ENCODE measurements around the gene RGN.
"Not testable (repeated sequence)": the region's sequence is repeated elsewhere in the genome, so short reads cannot be mapped to it uniquely, and the experiment has no call there.

DNA sequence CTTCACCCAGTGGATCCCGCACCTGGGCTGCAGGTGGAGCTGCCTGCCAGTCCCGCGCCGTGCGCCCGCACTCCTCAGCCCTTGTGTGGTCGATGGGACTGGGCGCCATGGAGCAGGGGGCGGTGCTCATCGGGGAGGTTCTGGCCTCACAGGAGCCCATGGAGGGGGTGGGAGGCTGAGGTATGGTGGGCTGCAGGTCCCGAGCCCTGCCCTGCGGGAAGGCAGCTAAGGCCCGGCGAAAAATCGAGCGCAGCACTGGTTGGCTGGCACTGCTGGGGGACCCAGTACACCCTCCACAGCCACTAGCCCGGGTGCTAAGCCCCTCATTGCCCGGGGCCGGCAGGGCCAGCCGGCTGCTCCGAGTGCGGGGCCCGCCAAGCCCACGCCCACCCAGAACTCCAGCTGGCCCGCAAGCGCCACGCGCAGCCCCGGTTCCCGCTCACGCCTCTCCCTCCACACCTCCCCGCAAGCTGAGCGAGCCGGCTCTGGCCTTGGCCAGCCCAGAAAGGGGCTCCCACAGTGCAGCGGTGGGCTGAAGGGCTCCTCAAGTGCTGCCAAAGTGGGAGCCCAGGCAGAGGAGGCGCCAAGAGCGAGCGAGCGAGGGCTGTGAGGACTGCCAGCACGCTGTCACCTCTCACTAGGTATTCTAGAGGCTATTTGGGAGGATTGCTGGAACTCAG, 32.8 kb downstream of the RGN start:
- TF ChIP-seq, protein P1, sequence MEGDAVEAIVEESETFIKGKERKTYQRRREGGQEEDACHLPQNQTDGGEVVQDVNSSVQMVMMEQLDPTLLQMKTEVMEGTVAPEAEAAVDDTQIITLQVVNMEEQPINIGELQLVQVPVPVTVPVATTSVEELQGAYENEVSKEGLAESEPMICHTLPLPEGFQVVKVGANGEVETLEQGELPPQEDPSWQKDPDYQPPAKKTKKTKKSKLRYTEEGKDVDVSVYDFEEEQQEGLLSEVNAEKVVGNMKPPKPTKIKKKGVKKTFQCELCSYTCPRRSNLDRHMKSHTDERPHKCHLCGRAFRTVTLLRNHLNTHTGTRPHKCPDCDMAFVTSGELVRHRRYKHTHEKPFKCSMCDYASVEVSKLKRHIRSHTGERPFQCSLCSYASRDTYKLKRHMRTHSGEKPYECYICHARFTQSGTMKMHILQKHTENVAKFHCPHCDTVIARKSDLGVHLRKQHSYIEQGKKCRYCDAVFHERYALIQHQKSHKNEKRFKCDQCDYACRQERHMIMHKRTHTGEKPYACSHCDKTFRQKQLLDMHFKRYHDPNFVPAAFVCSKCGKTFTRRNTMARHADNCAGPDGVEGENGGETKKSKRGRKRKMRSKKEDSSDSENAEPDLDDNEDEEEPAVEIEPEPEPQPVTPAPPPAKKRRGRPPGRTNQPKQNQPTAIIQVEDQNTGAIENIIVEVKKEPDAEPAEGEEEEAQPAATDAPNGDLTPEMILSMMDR (IDR thresholded peaks at IDR 0.05): not testable (repeated sequence)
- not testable (repeated sequence) for TF ChIP-seq POLR2A (IDR thresholded peaks at IDR 0.05)
